ENCODE data around the gene ALG1. TPM values are rescaled to one million over a fixed set of nuclear protein-coding genes. Genes with fewer than 3 reads are reported as not detected.
"Not testable (repeated sequence)": the region's sequence is repeated elsewhere in the genome, so short reads cannot be mapped to it uniquely, and the experiment has no call there.

The ALG1 gene
- total and polyA plus RNA-seq, 7 experiments from 2014 or later, result 12.9 to 29.1 (median 22.1) TPM

- Histone ChIP-seq H3K27ac (ENCODE audit: low read depth, low read length) (no peak overlapping the region), H3K4me1 (ENCODE audit: control insufficient read depth in 2 of 2, insufficient read depth in 2 of 2, low read length in 2 of 2) (no peaks in the 10 kb centered on the region), H3K36me3 (ENCODE audit: control insufficient read depth in 2 of 3, insufficient read depth in 3 of 3, low read length in 3 of 3) (no peaks in the 10 kb centered on the region), H3K4me3 (ENCODE audit: low read length) (no peak overlapping the region), H3K9me3 (ENCODE audit: control insufficient read depth in 2 of 3, low read length in 3 of 3) (no peaks in the 10 kb centered on the region), H3K27me3 (ENCODE audit: control insufficient read depth in 2 of 2, insufficient read depth in 2 of 2, low read length in 2 of 2) (no peaks in the 10 kb centered on the region)
- Mint-ChIP-seq H3K27ac (no peak overlapping the region), H3K9me3 (no peaks in the 10 kb centered on the region), H3K27me3 (no peaks in the 10 kb centered on the region), H3K4me3 (no peak overlapping the region), H3K4me1 (peaks cover 0 to 2% (median 0%) of the 10 kb centered on the region in 7 donors), H3K36me3 (peaks cover 0 to 25% (median 8%) of the 10 kb centered on the region in 5 donors)
- ChIA-PET CTCF (no interaction called here), POLR2A (no interaction called here)
- no peak for ATAC-seq
- no peak for DNase-seq
- intact Hi-C loops (cut with micrococcal nuclease), result no loop called here
Observed at GRCh38 chr16:5042574-5043171, 29.0 kb upstream of the ALG1 start.

GRCh38 chr16:5044011-5044540, 27.6 kb upstream of the ALG1 start:
- no peaks in the 10 kb centered on the region for H3K4me1 ChIP-seq (ENCODE audit: control insufficient read depth in 2 of 2, insufficient read depth in 2 of 2, low read length in 2 of 2)
- Mint-ChIP-seq H3K27me3 (peaks cover 0 to 7% (median 0%) of the 10 kb centered on the region in 5 donors), H3K9me3 (peaks cover 0 to 7% (median 0%) of the 10 kb centered on the region in 11 donors), H3K36me3 (peaks cover 0 to 32% (median 8%) of the 10 kb centered on the region in 5 donors), H3K4me3 (no peak overlapping the region), H3K4me1 (peaks cover 0 to 2% (median 0%) of the 10 kb centered on the region in 7 donors), H3K27ac (no peak overlapping the region)
- DNase-seq (no peak), ATAC-seq (no peak)
- intact Hi-C loops (cut with micrococcal nuclease), result no loop called here
- ChIA-PET CTCF (interaction anchor here (0.6 kb wide), 1 partner anchor 13 kb away, joined by 3 read pairs; no protein-coding TSS in a partner anchor), POLR2A (no interaction called here)
- H3K36me3 ChIP-seq (ENCODE audit: control insufficient read depth in 2 of 3, insufficient read depth in 3 of 3, low read length in 3 of 3), result no peaks in the 10 kb centered on the region
- no peaks in the 10 kb centered on the region for H3K9me3 ChIP-seq (ENCODE audit: control insufficient read depth in 2 of 3, low read length in 3 of 3)
- H3K27ac ChIP-seq (ENCODE audit: low read depth, low read length), result no peak overlapping the region
- no peaks in the 10 kb centered on the region for H3K27me3 ChIP-seq (ENCODE audit: control insufficient read depth in 2 of 2, insufficient read depth in 2 of 2, low read length in 2 of 2)
- no peak overlapping the region for H3K4me3 ChIP-seq (ENCODE audit: low read length)

GRCh38 chr16:5044581-5044980, 27.1 kb upstream of the ALG1 start:
- H3K36me3 ChIP-seq (ENCODE audit: control insufficient read depth in 2 of 3, insufficient read depth in 3 of 3, low read length in 3 of 3); H3K4me1 Mint-ChIP-seq; H3K9me3 ChIP-seq (ENCODE audit: control insufficient read depth in 2 of 3, low read length in 3 of 3); DNase-seq; intact Hi-C loops (cut with micrococcal nuclease); H3K27me3 Mint-ChIP-seq; H3K4me3 ChIP-seq (ENCODE audit: low read length); ATAC-seq; POLR2A ChIA-PET; H3K27ac ChIP-seq (ENCODE audit: low read depth, low read length); H3K27me3 ChIP-seq (ENCODE audit: control insufficient read depth in 2 of 2, insufficient read depth in 2 of 2, low read length in 2 of 2); H3K27ac Mint-ChIP-seq; H3K4me1 ChIP-seq (ENCODE audit: control insufficient read depth in 2 of 2, insufficient read depth in 2 of 2, low read length in 2 of 2); H3K4me3 Mint-ChIP-seq: not testable (repeated sequence)
- peaks cover 0 to 12% (median 2%) of the 10 kb centered on the region in 11 donors for H3K9me3 Mint-ChIP-seq
- CTCF ChIA-PET, result interaction anchor here (0.6 kb wide), 1 partner anchor 14 kb away, joined by 3 read pairs; no protein-coding TSS in a partner anchor
- H3K36me3 Mint-ChIP-seq, result peaks cover 0 to 32% (median 10%) of the 10 kb centered on the region in 5 donors

- H3K36me3 ChIP-seq (ENCODE audit: control insufficient read depth in 2 of 3, insufficient read depth in 3 of 3, low read length in 3 of 3), result no peaks in the 10 kb centered on the region
- H3K9me3 ChIP-seq (ENCODE audit: control insufficient read depth in 2 of 3, low read length in 3 of 3), result no peaks in the 10 kb centered on the region
- no peak overlapping the region for H3K4me3 Mint-ChIP-seq
- no peak overlapping the region for H3K4me3 ChIP-seq (ENCODE audit: low read length)
- CTCF ChIA-PET, result no interaction called here
- no peak overlapping the region for H3K27ac ChIP-seq (ENCODE audit: low read depth, low read length)
- DNase-seq (no peak), ATAC-seq (no peak)
- intact Hi-C loops (cut with micrococcal nuclease), result no loop called here
- peaks cover 0 to 15% (median 0%) of the 10 kb centered on the region in 5 donors for H3K27me3 Mint-ChIP-seq
- H3K27ac Mint-ChIP-seq, result no peak overlapping the region
- no peaks in the 10 kb centered on the region for H3K4me1 ChIP-seq (ENCODE audit: control insufficient read depth in 2 of 2, insufficient read depth in 2 of 2, low read length in 2 of 2)
- H3K9me3 Mint-ChIP-seq, result peaks cover 0 to 22% (median 6%) of the 10 kb centered on the region in 11 donors
- POLR2A ChIA-PET, result no interaction called here
- peaks cover 0 to 35% (median 17%) of the 10 kb centered on the region in 5 donors for H3K36me3 Mint-ChIP-seq
- peaks cover 0 to 2% (median 0%) of the 10 kb centered on the region in 7 donors for H3K4me1 Mint-ChIP-seq
- H3K27me3 ChIP-seq (ENCODE audit: control insufficient read depth in 2 of 2, insufficient read depth in 2 of 2, low read length in 2 of 2), result no peaks in the 10 kb centered on the region
Observed at GRCh38 chr16:5045499-5046115, 26.0 kb upstream of the ALG1 start.

- Mint-ChIP-seq H3K27me3 (peaks cover 0 to 19% (median 0%) of the 10 kb centered on the region in 5 donors), H3K4me3 (no peak overlapping the region), H3K36me3 (peaks cover 0 to 39% (median 17%) of the 10 kb centered on the region in 5 donors), H3K9me3 (peaks cover 0 to 35% (median 9%) of the 10 kb centered on the region in 11 donors), H3K4me1 (peaks cover 0 to 2% (median 0%) of the 10 kb centered on the region in 7 donors), H3K27ac (no peak overlapping the region)
- H3K27me3 ChIP-seq (ENCODE audit: control insufficient read depth in 2 of 2, insufficient read depth in 2 of 2, low read length in 2 of 2), result no peaks in the 10 kb centered on the region
- intact Hi-C loops (cut with micrococcal nuclease), result no loop called here
- CTCF ChIA-PET, result no interaction called here
- H3K9me3 ChIP-seq (ENCODE audit: control insufficient read depth in 2 of 3, low read length in 3 of 3), result no peaks in the 10 kb centered on the region
- no peaks in the 10 kb centered on the region for H3K4me1 ChIP-seq (ENCODE audit: control insufficient read depth in 2 of 2, insufficient read depth in 2 of 2, low read length in 2 of 2)
- POLR2A ChIA-PET, result interaction anchor here (1.1 kb wide), 1 partner anchor 13 kb away, joined by 3 read pairs; the partner anchor contains the start of gene NAGPA
- H3K4me3 ChIP-seq (ENCODE audit: low read length), result no peak overlapping the region
- ATAC-seq (no peak), DNase-seq (no peak)
- H3K27ac ChIP-seq (ENCODE audit: low read depth, low read length), result no peak overlapping the region
- no peaks in the 10 kb centered on the region for H3K36me3 ChIP-seq (ENCODE audit: control insufficient read depth in 2 of 3, insufficient read depth in 3 of 3, low read length in 3 of 3)
Observed at GRCh38 chr16:5046914-5047313, 24.7 kb upstream of the ALG1 start.

- H3K36me3 Mint-ChIP-seq, result peaks cover 0 to 8% (median 4%) of the 10 kb centered on the region in 5 donors
- intact Hi-C loops (cut with micrococcal nuclease), result loop anchor here in 1 of 2 donors (5.0 kb wide), 1 partner anchor 37 kb away; no protein-coding TSS in a partner anchor
- CTCF ChIA-PET, result no interaction called here
- Histone ChIP-seq H3K27ac (ENCODE audit: low read depth, low read length) (no peak overlapping the region), H3K36me3 (ENCODE audit: control insufficient read depth in 2 of 3, insufficient read depth in 3 of 3, low read length in 3 of 3) (no peaks in the 10 kb centered on the region), H3K4me3 (ENCODE audit: low read length) (no peak overlapping the region), H3K4me1 (ENCODE audit: control insufficient read depth in 2 of 2, insufficient read depth in 2 of 2, low read length in 2 of 2) (no peaks in the 10 kb centered on the region), H3K9me3 (ENCODE audit: control insufficient read depth in 2 of 3, low read length in 3 of 3) (no peaks in the 10 kb centered on the region), H3K27me3 (ENCODE audit: control insufficient read depth in 2 of 2, insufficient read depth in 2 of 2, low read length in 2 of 2) (no peaks in the 10 kb centered on the region)
- no peak overlapping the region for H3K4me3 Mint-ChIP-seq
- H3K9me3 Mint-ChIP-seq, result peaks cover 0 to 18% (median 4%) of the 10 kb centered on the region in 11 donors
- peaks cover 0 to 7% (median 0%) of the 10 kb centered on the region in 5 donors for H3K27me3 Mint-ChIP-seq
- DNase-seq (no peak), ATAC-seq (no peak)
- H3K4me1 Mint-ChIP-seq, result peaks cover 0 to 4% (median 0%) of the 10 kb centered on the region in 7 donors
- H3K27ac Mint-ChIP-seq, result peak overlapping the region in 1 of 9 donors; percentile 0
- POLR2A ChIA-PET, result no interaction called here
Observed at GRCh38 chr16:5054876-5055865, 16.5 kb upstream of the ALG1 start.
